ENCODE measurements around the gene CACNG3.
"Not testable (repeated sequence)": the region's sequence is repeated elsewhere in the genome, so short reads cannot be mapped to it uniquely, and the experiment has no call there.

Gene CACNG3

GRCh38 chr16:24337013-24337412, 80.9 kb downstream of the CACNG3 start:
- no peak for DNase-seq

- DNase-seq: not testable (repeated sequence)
These were observed 87.7 kb downstream of the CACNG3 start for GRCh38 chr16:24343829-24344228.

- no peak for DNase-seq
These were observed 88.6 kb downstream of the CACNG3 start for GRCh38 chr16:24344784-24345183.

GRCh38 chr16:24345704-24346103, 89.6 kb downstream of the CACNG3 start:
- DNase-seq: no peak

- no peak for DNase-seq
These were observed 90.6 kb downstream of the CACNG3 start for GRCh38 chr16:24346734-24347133.

GRCh38 chr16:24347556-24347955, 91.4 kb downstream of the CACNG3 start:
- DNase-seq: no peak

- no peak for DNase-seq
These were observed 92.6 kb downstream of the CACNG3 start for GRCh38 chr16:24348545-24349290.

- DNase-seq: no peak
These were observed 93.2 kb downstream of the CACNG3 start for GRCh38 chr16:24349320-24349719.

- no peak for DNase-seq
These were observed 96.6 kb downstream of the CACNG3 start for GRCh38 chr16:24352746-24353145.

- no peak for DNase-seq
These were observed 97.5 kb downstream of the CACNG3 start for GRCh38 chr16:24353622-24354021.

- DNase-seq: no peak
These were observed 101.4 kb downstream of the CACNG3 start for GRCh38 chr16:24357511-24357910.

GRCh38 chr16:24358117-24358516, 102.0 kb downstream of the CACNG3 start:
- no peak for DNase-seq

- DNase-seq: no peak
These were observed 103.4 kb downstream of the CACNG3 start for GRCh38 chr16:24359490-24359889.

- DNase-seq: no peak
These were observed 104.8 kb downstream of the CACNG3 start for GRCh38 chr16:24360936-24361335.

- DNase-seq: no peak
These were observed 108.5 kb downstream of the CACNG3 start for GRCh38 chr16:24364596-24364995.

- no peak for DNase-seq
These were observed 111.1 kb downstream of the CACNG3 start for GRCh38 chr16:24367186-24367710.

GRCh38 chr16:24372824-24373223, 116.7 kb downstream of the CACNG3 start:
- DNase-seq: no peak

- DNase-seq: no peak
These were observed 122.9 kb downstream of the CACNG3 start for GRCh38 chr16:24378999-24379398.

GRCh38 chr16:24381470-24382118, 125.5 kb downstream of the CACNG3 start:
- no peak for DNase-seq

- DNase-seq: no peak
These were observed 126.8 kb downstream of the CACNG3 start for GRCh38 chr16:24382762-24383407.

- DNase-seq: no peak
These were observed 138.2 kb downstream of the CACNG3 start for GRCh38 chr16:24394341-24394740.

- DNase-seq: no peak
These were observed 140.5 kb downstream of the CACNG3 start for GRCh38 chr16:24396350-24397271.

- no peak for DNase-seq
These were observed 152.9 kb downstream of the CACNG3 start for GRCh38 chr16:24409045-24409444.

All from CD4-positive, alpha-beta T cell treated with Interleukin-21 for 1 hour (primary cell).